Choroid plexus epithelial cell (primary cell): Measurements from ENCODE around the gene CAMK2B.
A peak's percentile ranks its signal among the peaks of the same experiment; 100 is the strongest.

Experiments
- DNase-seq: peaks from one replicate; pipeline ENCODE4 v3.0.0-alpha.2; 2010; ENCODE audit warnings: low read depth
- H3K4me3 ChIP-seq: 2 replicates; pipeline ENCODE4 v1.5.1; 2011; ENCODE audit warnings: low read depth, mild to moderate bottlenecking, control low read depth, low read length, moderate library complexity
- TF ChIP-seq, protein P1 (sequence below): conservative IDR thresholded peaks from 2 replicates; pipeline ENCODE4 v1.5.1; 2011; ENCODE audit warnings: low read depth, mild to moderate bottlenecking, control low read depth, inconsistent platforms, low read length, moderate library complexity

Gene CAMK2B

DNA sequence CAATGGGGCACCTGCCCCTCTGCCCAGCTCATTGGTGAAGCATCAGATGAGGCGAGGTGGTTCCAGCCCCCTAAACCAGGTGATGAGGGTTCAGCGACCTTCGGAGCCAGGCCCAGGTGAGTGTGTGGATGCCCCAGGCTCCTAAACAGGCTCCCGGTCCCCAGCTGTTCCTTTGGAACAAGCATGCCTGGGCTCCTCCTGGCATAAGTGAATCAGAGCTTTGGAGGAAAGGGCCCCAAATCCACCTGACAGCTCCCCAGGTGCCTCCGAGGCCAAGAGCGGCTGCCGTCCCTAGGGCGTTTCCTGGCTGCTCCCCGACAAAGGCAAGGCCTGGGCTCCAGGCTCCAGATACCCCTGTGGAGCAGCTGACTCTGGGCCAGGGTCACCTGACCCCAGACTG, 63.4 kb downstream of the CAMK2B start:
- no peak overlapping the region for H3K4me3 ChIP-seq
- TF ChIP-seq, protein P1, sequence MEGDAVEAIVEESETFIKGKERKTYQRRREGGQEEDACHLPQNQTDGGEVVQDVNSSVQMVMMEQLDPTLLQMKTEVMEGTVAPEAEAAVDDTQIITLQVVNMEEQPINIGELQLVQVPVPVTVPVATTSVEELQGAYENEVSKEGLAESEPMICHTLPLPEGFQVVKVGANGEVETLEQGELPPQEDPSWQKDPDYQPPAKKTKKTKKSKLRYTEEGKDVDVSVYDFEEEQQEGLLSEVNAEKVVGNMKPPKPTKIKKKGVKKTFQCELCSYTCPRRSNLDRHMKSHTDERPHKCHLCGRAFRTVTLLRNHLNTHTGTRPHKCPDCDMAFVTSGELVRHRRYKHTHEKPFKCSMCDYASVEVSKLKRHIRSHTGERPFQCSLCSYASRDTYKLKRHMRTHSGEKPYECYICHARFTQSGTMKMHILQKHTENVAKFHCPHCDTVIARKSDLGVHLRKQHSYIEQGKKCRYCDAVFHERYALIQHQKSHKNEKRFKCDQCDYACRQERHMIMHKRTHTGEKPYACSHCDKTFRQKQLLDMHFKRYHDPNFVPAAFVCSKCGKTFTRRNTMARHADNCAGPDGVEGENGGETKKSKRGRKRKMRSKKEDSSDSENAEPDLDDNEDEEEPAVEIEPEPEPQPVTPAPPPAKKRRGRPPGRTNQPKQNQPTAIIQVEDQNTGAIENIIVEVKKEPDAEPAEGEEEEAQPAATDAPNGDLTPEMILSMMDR, result no peak
- DNase-seq, result no peak

DNA sequence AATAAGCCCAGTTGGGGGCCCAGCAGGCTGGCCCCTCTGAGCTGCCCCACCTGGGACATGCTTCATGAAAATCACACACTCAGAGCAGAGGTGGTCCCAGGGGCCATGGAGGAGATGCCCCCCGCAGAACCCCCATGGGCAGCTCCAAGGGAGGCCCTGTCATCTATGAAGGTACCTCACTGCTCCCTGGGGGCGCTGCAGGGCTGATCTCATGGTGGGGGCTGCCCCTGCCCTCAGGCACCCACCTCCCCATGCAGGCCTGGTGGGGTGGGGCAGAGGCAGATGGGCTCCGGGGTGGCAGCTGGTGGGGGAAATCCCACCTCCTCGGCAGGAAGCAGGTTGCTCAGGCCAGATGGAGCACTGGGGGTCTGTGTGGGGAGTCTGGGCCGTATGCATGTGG, 64.2 kb downstream of the CAMK2B start:
- no peak overlapping the region for H3K4me3 ChIP-seq
- no peak for DNase-seq
- TF ChIP-seq, protein P1, result no peak

- no peak overlapping the region for H3K4me3 ChIP-seq
- TF ChIP-seq, protein P1, result no peak
- DNase-seq, result peak; percentile 93
Observed at GRCh38 chr7:44259547-44260457, 65.6 kb downstream of the CAMK2B start.

GRCh38 chr7:44258865-44259546, 66.4 kb downstream of the CAMK2B start:
- no peak overlapping the region for H3K4me3 ChIP-seq
- TF ChIP-seq, protein P1, result no peak

GRCh38 chr7:44258423-44258760, 67.0 kb downstream of the CAMK2B start:
- TF ChIP-seq, protein P1, result no peak
- no peak overlapping the region for H3K4me3 ChIP-seq
- DNase-seq, result no peak

More at GRCh38 chr7:44258865-44259546, 66.4 kb downstream of the CAMK2B start:
- DNase-seq, result no peak

DNA sequence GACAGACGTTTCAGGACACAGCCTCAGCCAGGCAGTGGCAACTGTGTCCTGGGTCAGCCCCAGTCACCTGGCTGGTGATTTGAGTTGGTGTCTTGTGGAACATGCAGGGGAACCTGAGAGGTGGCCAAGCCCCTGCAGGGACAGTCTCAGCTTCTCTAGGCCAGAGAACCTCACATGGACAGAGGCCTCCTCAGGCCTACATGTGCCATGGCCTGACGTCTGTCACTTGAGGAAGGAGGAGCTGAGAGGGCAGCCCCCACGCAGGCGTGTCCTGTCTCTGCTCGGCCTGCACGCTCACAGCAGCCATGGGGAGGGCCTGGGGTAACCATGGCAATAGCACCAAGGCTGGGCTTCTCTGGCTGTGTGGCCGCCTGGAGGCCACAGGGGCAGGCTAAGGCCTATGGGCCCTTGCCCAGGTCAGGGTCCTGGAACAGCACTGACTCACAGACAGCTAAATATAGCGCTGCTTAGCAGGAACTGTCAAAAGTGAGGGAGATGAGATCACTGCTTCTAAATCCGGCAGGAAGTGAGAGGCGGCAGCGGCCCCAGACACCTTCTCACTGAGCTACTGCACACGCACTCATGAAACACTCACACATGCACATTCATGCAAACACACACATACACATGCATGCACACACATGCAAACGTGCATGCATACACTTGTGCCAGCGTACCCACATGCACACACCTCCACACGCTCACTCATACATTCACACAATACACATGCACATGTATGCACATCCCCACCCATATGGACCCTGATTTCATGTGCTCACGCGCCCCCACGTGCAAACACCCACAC, 67.6 kb downstream of the CAMK2B start:
- no peak overlapping the region for H3K4me3 ChIP-seq
- TF ChIP-seq, protein P1, result peak; percentile 8

More for the DNA sequence above, 67.6 kb downstream of the CAMK2B start:
- peak; percentile 90 for DNase-seq
